Vagina (tissue), 2 donors: ENCODE data around the gene VEZF1. TPM values are rescaled to one million over a fixed set of nuclear protein-coding genes. Genes with fewer than 3 reads are reported as not detected.
"Not testable (repeated sequence)": the region's sequence is repeated elsewhere in the genome, so short reads cannot be mapped to it uniquely, and the experiment has no call there.

Experiments
- DNase-seq, 2 donors: peaks; one replicate each; pipeline ENCODE4 v3.0.0-alpha.2; 2017; ENCODE audit errors: extremely low spot score in 2 of 2
- H3K27ac ChIP-seq: fragments of 200-600 bp; sonication (generic); one replicate; pipeline ENCODE4 v1.5.1; 2019
- H3K27me3 ChIP-seq: fragments of 200-600 bp; sonication (generic); one replicate; pipeline ENCODE4 v1.5.1; 2019
- H3K36me3 ChIP-seq, 2 donors: fragments of 200-600 bp; sonication (generic); one replicate each; pipeline ENCODE4 v1.5.1; 2017 to 2019
- H3K4me1 ChIP-seq: fragments of 200-600 bp; sonication (generic); one replicate; pipeline ENCODE4 v1.5.1; 2019
- H3K4me3 ChIP-seq, 2 donors: fragments of 200-600 bp; sonication (generic); 1 replicate in 1 of 2; 2 replicates in 1 of 2; pipeline ENCODE4 v1.5.1; 2016 to 2019
- H3K9me3 ChIP-seq: fragments of 200-600 bp; sonication (generic); one replicate; pipeline ENCODE4 v1.5.1; 2019
- POLR2A ChIP-seq, 2 donors: fragments of 450-650 bp; IDR thresholded peaks; one replicate each; pipeline ENCODE4 v1.6.1; 2017; ENCODE audit warnings: antibody characterized with exemption in 2 of 2, mild to moderate bottlenecking in 2 of 2, moderate library complexity in 2 of 2
- POLR2AphosphoS5 ChIP-seq, 2 donors: sonication (generic); formaldehyde crosslinking; IDR thresholded peaks; one replicate each; pipeline ENCODE4 v1.9.0; 2017; ENCODE audit warnings: antibody characterized with exemption in 2 of 2, mild to moderate bottlenecking in 2 of 2, low read depth in 1 of 2; ENCODE audit not compliant: insufficient read depth in 1 of 2
- intact Hi-C: fragments of 100-400 bp; cut with DNase I; formaldehyde crosslinking; loops from one replicate; pipeline ENCODE4 v1.15.1; 2023
- total RNA-seq: library from RNA; depleted of rRNA; stranded (reverse); fragments of >200 nt; gene quantifications from one replicate; pipeline ENCODE4 v1.2.3, GENCODE V29; 2016
- TF ChIP-seq, protein P1 (sequence below), 3 experiments: fragments of 450-650 bp in 2 of 3; fragments of 200-600 bp in 1 of 3; sonication (generic) in 1 of 3; IDR thresholded peaks; one replicate each; pipeline ENCODE4 v1.5.1; 2017 to 2019; ENCODE audit warnings: antibody characterized with exemption in 3 of 3, mild to moderate bottlenecking in 2 of 3, moderate library complexity in 2 of 3

The VEZF1 gene
- total RNA-seq, 1 donor from 2014 or later = 86.2 TPM

DNA sequence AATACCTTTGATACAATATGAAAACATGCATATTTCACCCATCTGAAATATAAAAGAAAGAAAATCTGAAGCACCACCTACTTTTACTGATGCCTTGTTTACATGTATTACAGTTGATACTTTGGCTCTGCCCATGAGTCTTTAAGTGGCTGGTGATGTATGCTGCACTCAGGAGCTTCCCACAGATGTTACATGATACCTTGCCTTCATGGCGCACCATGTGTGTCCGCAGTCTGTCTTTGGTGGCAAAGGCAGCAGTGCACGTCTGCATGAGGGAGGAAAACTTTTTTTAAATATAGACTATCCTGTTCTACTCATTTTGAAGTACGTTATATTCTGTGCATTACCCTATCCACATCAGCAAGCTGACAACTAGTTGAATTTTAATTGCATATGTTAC lies 7.5 kb downstream of the VEZF1 start:
- Histone ChIP-seq H3K9me3 (no peaks in the 10 kb centered on the region), H3K36me3 (peaks cover 0 to 68% of the 10 kb centered on the region in 2 donors), H3K4me3 (no peak overlapping the region), H3K4me1 (peaks cover 51% of the 10 kb centered on the region), H3K27me3 (no peaks in the 10 kb centered on the region), H3K27ac (no peak overlapping the region)
- intact Hi-C loops = no loop called here
- TF ChIP-seq, protein P1, sequence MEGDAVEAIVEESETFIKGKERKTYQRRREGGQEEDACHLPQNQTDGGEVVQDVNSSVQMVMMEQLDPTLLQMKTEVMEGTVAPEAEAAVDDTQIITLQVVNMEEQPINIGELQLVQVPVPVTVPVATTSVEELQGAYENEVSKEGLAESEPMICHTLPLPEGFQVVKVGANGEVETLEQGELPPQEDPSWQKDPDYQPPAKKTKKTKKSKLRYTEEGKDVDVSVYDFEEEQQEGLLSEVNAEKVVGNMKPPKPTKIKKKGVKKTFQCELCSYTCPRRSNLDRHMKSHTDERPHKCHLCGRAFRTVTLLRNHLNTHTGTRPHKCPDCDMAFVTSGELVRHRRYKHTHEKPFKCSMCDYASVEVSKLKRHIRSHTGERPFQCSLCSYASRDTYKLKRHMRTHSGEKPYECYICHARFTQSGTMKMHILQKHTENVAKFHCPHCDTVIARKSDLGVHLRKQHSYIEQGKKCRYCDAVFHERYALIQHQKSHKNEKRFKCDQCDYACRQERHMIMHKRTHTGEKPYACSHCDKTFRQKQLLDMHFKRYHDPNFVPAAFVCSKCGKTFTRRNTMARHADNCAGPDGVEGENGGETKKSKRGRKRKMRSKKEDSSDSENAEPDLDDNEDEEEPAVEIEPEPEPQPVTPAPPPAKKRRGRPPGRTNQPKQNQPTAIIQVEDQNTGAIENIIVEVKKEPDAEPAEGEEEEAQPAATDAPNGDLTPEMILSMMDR (IDR thresholded peaks at IDR 0.05) = no peak
- TF ChIP-seq POLR2A (IDR thresholded peaks at IDR 0.05) = no peak
- TF ChIP-seq POLR2AphosphoS5 (IDR thresholded peaks at IDR 0.05; ENCODE audit: insufficient read depth in 1 of 2, low read depth in 1 of 2) = no peak
- DNase-seq = no peak

DNA sequence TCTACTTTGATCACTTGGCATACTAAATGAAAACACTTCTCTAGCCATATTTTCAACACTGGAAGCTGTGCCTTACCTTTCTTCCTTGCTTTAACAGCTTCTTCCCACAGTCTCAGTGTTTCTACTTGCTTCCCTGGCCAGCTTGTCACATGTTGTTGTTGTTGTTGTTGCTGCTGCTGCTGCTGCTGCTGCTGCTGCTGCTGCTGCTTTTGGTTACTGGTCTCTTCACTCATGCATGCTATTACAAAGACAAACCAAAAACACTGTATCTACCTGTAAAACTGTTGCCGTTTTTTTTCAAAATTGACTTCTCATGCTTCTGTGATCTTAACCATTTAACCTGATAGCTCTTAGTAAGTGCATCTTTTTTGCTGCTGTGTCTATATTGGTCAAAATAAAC lies 9.0 kb downstream of the VEZF1 start:
- Histone ChIP-seq H3K36me3 (peaks cover 0 to 81% of the 10 kb centered on the region in 2 donors), H3K27ac (no peak overlapping the region), H3K27me3 (no peaks in the 10 kb centered on the region), H3K4me3 (no peak overlapping the region), H3K9me3 (no peaks in the 10 kb centered on the region), H3K4me1 (peaks cover 36% of the 10 kb centered on the region)
- intact Hi-C loops = no loop called here
- DNase-seq = no peak
- TF ChIP-seq POLR2AphosphoS5 (IDR thresholded peaks at IDR 0.05; ENCODE audit: insufficient read depth in 1 of 2, low read depth in 1 of 2) = no peak
- TF ChIP-seq POLR2A (IDR thresholded peaks at IDR 0.05) = no peak
- TF ChIP-seq, protein P1 (IDR thresholded peaks at IDR 0.05) = no peak

DNA sequence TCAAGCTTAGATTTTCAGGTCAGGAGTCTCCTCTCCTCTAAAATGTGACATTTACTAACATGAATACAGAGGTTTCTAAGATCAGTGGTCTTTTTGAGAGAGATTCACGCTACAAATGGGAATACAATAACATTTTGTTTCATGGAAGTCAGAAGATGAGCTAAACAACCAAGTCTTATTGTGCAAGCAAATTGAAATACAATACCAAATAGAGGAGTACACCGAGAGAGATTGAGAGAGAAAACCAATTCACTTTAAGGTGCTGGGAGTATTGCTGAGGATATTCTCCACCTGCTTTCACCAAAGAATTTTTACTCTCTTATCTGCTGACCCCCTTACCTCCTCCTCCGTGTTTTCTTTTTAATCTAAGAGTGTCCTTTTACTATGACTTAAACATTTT lies 11.5 kb downstream of the VEZF1 start:
- Histone ChIP-seq H3K4me1 (peaks cover 12% of the 10 kb centered on the region), H3K4me3 (no peak overlapping the region), H3K27me3 (no peaks in the 10 kb centered on the region), H3K36me3 (peaks cover 0 to 89% of the 10 kb centered on the region in 2 donors), H3K9me3 (no peaks in the 10 kb centered on the region), H3K27ac (no peak overlapping the region)
- TF ChIP-seq POLR2A (IDR thresholded peaks at IDR 0.05) = no peak
- intact Hi-C loops = no loop called here
- DNase-seq = no peak

DNA sequence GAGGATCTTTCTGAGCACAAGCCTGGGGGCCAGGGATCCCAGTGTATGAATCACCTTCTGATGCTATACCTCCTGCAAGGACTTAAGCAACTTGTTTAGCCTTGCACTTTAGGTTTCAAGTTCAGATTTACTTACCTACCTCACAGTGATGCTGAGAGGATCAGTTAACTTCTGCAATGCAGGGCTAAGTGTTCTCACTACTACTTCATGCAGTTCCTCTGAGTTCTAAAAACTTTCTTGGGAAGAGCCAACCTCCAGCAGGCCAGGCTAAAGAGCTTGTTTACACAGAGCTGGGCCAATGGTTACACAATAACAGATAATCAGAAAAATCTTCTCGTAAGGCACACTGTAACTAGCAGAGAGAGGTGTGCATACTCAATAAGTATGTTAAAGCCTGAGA lies 13.0 kb downstream of the VEZF1 start:
- Histone ChIP-seq H3K9me3 (no peaks in the 10 kb centered on the region), H3K27ac (peak overlapping the region; percentile 28), H3K4me3 (no peak overlapping the region), H3K27me3 (no peaks in the 10 kb centered on the region), H3K36me3 (peaks cover 0 to 78% of the 10 kb centered on the region in 2 donors), H3K4me1 (no peaks in the 10 kb centered on the region)
- DNase-seq = peak in 1 of 2 donors; percentile 47
- intact Hi-C loops = no loop called here
- no peak for TF ChIP-seq POLR2AphosphoS5 (IDR thresholded peaks at IDR 0.05; ENCODE audit: insufficient read depth in 1 of 2, low read depth in 1 of 2)
- no peak for TF ChIP-seq POLR2A (IDR thresholded peaks at IDR 0.05)
- TF ChIP-seq, protein P1 (IDR thresholded peaks at IDR 0.05) = no peak

DNA sequence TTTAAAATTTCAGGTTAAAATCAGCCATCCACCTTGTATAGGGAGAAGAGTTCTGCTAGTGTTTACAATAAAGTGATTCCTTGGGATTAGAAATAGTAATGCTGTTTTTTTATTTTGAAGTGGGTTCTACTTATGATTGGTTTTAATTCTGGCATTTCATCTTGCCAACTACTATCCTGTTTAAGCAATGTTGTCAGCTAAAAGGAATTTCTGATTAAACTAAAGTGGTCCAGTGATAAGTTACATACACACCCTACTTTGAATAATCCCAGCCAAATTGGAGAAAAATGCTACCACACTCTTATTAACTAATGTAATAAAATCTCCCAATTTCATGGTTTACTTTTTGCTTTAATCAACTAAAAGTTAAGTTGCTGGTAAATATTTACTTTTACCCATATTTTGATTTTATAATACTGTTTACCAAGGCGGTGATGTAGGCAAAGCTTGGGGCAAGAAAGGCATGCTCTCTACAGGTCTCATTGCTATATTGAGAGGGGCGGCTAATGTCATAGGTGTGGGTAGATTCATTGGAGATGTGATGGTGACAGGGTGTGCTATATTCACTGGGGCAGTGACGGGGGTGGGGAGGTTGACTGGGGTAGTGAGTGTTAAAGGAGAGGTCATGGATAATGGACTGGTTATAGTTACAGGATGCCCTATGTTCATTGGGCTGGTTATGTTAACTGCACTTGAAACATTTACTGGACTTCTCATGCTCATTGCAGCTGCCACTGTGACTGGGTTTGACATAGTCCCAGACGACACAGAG lies 13.8 kb downstream of the VEZF1 start:
- DNase-seq = peak in 1 of 2 donors; percentile 37
- H3K27me3 ChIP-seq, H3K9me3 ChIP-seq, H3K4me1 ChIP-seq, H3K27ac ChIP-seq, H3K4me3 ChIP-seq, intact Hi-C loops: not testable (repeated sequence)
- peaks cover 0 to 70% of the 10 kb centered on the region in 2 donors for H3K36me3 ChIP-seq

DNA sequence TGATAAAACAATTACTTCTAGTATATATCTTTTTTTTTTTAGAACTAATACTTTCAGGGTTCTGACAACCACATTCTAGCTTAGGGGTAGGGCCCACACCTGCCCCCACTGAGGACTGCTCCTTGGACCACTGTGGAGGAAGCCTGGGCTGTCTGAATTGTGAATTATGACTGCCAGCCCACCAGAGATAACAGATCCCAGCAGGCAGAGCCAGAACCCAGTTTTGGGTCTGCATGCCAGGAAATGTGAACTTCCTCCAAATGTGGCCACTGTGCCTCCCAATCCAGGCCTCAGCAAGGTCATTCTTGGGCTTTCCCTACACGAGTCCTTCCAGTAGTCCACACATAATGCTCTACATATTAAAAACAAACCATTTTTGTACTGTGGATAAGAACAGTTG lies 15.9 kb downstream of the VEZF1 start:
- intact Hi-C loops = no loop called here
- peak in 1 of 2 donors; percentile 52 for DNase-seq
- H3K36me3 ChIP-seq = peaks cover 0 to 50% of the 10 kb centered on the region in 2 donors
- TF ChIP-seq POLR2AphosphoS5 (IDR thresholded peaks at IDR 0.05; ENCODE audit: insufficient read depth in 1 of 2, low read depth in 1 of 2) (no peak), POLR2A (IDR thresholded peaks at IDR 0.05) (no peak)
- no peaks in the 10 kb centered on the region for H3K9me3 ChIP-seq
- H3K4me1 ChIP-seq = no peaks in the 10 kb centered on the region
- no peak overlapping the region for H3K4me3 ChIP-seq
- H3K27ac ChIP-seq = no peak overlapping the region
- H3K27me3 ChIP-seq = no peaks in the 10 kb centered on the region
